SK-N-SH treated with all-trans-retinoic acid at 6 μM for 48 hours (cell line): ENCODE results near the gene CENPU.
A peak's percentile ranks its signal among the peaks of the same experiment; 100 is the strongest.

Experiments used
- ATAC-seq: fragments of 200-7000 bp; cut with Tn5 transposase; 3 replicates; pipeline ENCODE4 v1.9.1; 2020; ENCODE audit warnings: mild to moderate bottlenecking, moderate library complexity
- ARNTL ChIP-seq: fragments of 450-650 bp; formaldehyde crosslinking; IDR thresholded peaks from 2 replicates; pipeline ENCODE4 v1.5.0; 2020; ENCODE audit warnings: low read depth, mild to moderate bottlenecking, moderate library complexity, borderline replicate concordance
- BACH2 ChIP-seq: fragments of 250-450 bp; sonication (Bioruptor Pico); IDR thresholded peaks from 2 replicates; pipeline ENCODE4 v1.9.0; 2021; ENCODE audit warnings: mild to moderate bottlenecking, borderline replicate concordance
- CSDC2 ChIP-seq: fragments of 250-450 bp; sonication (Bioruptor Pico); IDR thresholded peaks from 2 replicates; pipeline ENCODE4 v1.5.0; 2020; ENCODE audit warnings: mild to moderate bottlenecking, moderate library complexity
- CSRNP3 ChIP-seq: fragments of 250-450 bp; sonication (Bioruptor Pico); IDR thresholded peaks from 2 replicates; pipeline ENCODE4 v1.5.1; 2021; ENCODE audit warnings: mild to moderate bottlenecking, moderate library complexity
- ESRRG ChIP-seq: fragments of 250-450 bp; sonication (Bioruptor Pico); IDR thresholded peaks from 2 replicates; pipeline ENCODE4 v1.6.1; 2021; ENCODE audit warnings: mild to moderate bottlenecking
- GLIS3 ChIP-seq: fragments of 250-450 bp; sonication (Bioruptor Pico); IDR thresholded peaks from 2 replicates; pipeline ENCODE4 v1.5.0; 2020; ENCODE audit warnings: mild to moderate bottlenecking, moderate library complexity
- ISL1 ChIP-seq: fragments of 250-450 bp; sonication (Bioruptor Pico); IDR thresholded peaks from 2 replicates; pipeline ENCODE4 v2.1.2; 2022; ENCODE audit warnings: mild to moderate bottlenecking, moderate library complexity
- OSR1 ChIP-seq: fragments of 250-450 bp; sonication (Bioruptor Pico); IDR thresholded peaks from 2 replicates; pipeline ENCODE4 v1.8.0; 2022; ENCODE audit warnings: moderate library complexity, mild to moderate bottlenecking, inconsistent platforms
- PATZ1 ChIP-seq: fragments of 250-450 bp; sonication (Bioruptor Pico); IDR thresholded peaks from 2 replicates; pipeline ENCODE4 v1.8.0; 2020; ENCODE audit warnings: mild to moderate bottlenecking, moderate library complexity, borderline replicate concordance
- PPARA ChIP-seq: fragments of 250-450 bp; sonication (Bioruptor Pico); IDR thresholded peaks from 2 replicates; pipeline ENCODE4 v1.5.0; 2020; ENCODE audit warnings: mild to moderate bottlenecking, borderline replicate concordance
- SNAI2 ChIP-seq: fragments of 250-450 bp; sonication (Bioruptor Pico); IDR thresholded peaks from 2 replicates; pipeline ENCODE4 v1.5.0; 2020; ENCODE audit warnings: mild to moderate bottlenecking, moderate library complexity
- TCF4 ChIP-seq: fragments of 250-450 bp; sonication (Bioruptor Pico); IDR thresholded peaks from 2 replicates; pipeline ENCODE4 v1.8.0; 2021; ENCODE audit warnings: mild to moderate bottlenecking, moderate library complexity, borderline replicate concordance
- TOX ChIP-seq: fragments of 250-450 bp; sonication (Bioruptor Pico); IDR thresholded peaks from 2 replicates; pipeline ENCODE4 v1.8.0; 2021; ENCODE audit warnings: mild to moderate bottlenecking, moderate library complexity, borderline replicate concordance
- TSHZ2 ChIP-seq: fragments of 250-450 bp; sonication (Bioruptor Pico); IDR thresholded peaks from 2 replicates; pipeline ENCODE4 v1.5.0; 2020; ENCODE audit warnings: mild to moderate bottlenecking, moderate library complexity
- ZC3H10 ChIP-seq: fragments of 250-450 bp; sonication (Bioruptor Pico); IDR thresholded peaks from 2 replicates; pipeline ENCODE4 v1.5.1; 2021; ENCODE audit warnings: mild to moderate bottlenecking, moderate library complexity
- ZFP3 ChIP-seq: fragments of 250-450 bp; sonication (Bioruptor Pico); IDR thresholded peaks from 2 replicates; pipeline ENCODE4 v1.5.0; 2020; ENCODE audit warnings: mild to moderate bottlenecking, moderate library complexity
- ZFP30 ChIP-seq: fragments of 450-650 bp; formaldehyde crosslinking; IDR thresholded peaks from 2 replicates; pipeline ENCODE4 v1.5.0; 2022; ENCODE audit warnings: mild to moderate bottlenecking, moderate library complexity
- ZNF565 ChIP-seq: fragments of 450-650 bp; formaldehyde crosslinking; conservative IDR thresholded peaks from 2 replicates; pipeline ENCODE4 v1.5.0; 2020; ENCODE audit warnings: low read depth, mild to moderate bottlenecking, moderate library complexity
- ZNF70 ChIP-seq: fragments of 450-650 bp; formaldehyde crosslinking; IDR thresholded peaks from 2 replicates; pipeline ENCODE4 v1.5.0; 2020; ENCODE audit warnings: mild to moderate bottlenecking, moderate library complexity
- ZNF8 ChIP-seq: fragments of 450-650 bp; formaldehyde crosslinking; IDR thresholded peaks from 2 replicates; pipeline ENCODE4 v1.5.0; 2020; ENCODE audit warnings: mild to moderate bottlenecking, moderate library complexity
- TF ChIP-seq, protein P1 (sequence below): fragments of 250-450 bp; sonication (Bioruptor Pico); IDR thresholded peaks from 2 replicates; pipeline ENCODE4 v1.5.1; 2020; ENCODE audit warnings: low read depth, mild to moderate bottlenecking, moderate library complexity

CENPU gene

GRCh38 chr4:184750926-184751584, 17.2 kb upstream of the CENPU start:
- no peak for ATAC-seq
- TF ChIP-seq ARNTL (CRISPR knock-in tag): no peak

GRCh38 chr4:184748251-184748652, 14.4 kb upstream of the CENPU start:
- ATAC-seq: no peak
- TF ChIP-seq SNAI2 (CRISPR knock-in tag): no peak
- no peak for TF ChIP-seq CSRNP3 (CRISPR knock-in tag)
- no peak for TF ChIP-seq ISL1 (CRISPR knock-in tag)
- no peak for TF ChIP-seq ZNF70 (CRISPR knock-in tag)
- TF ChIP-seq ARNTL (CRISPR knock-in tag): no peak
- TF ChIP-seq OSR1: no peak
- TF ChIP-seq, protein P1, sequence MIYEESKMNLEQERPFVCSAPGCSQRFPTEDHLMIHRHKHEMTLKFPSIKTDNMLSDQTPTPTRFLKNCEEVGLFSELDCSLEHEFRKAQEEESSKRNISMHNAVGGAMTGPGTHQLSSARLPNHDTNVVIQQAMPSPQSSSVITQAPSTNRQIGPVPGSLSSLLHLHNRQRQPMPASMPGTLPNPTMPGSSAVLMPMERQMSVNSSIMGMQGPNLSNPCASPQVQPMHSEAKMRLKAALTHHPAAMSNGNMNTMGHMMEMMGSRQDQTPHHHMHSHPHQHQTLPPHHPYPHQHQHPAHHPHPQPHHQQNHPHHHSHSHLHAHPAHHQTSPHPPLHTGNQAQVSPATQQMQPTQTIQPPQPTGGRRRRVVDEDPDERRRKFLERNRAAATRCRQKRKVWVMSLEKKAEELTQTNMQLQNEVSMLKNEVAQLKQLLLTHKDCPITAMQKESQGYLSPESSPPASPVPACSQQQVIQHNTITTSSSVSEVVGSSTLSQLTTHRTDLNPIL (CRISPR knock-in tag): no peak
- TF ChIP-seq ZNF565 (CRISPR knock-in tag): no peak
- no peak for TF ChIP-seq TOX (CRISPR knock-in tag)
- TF ChIP-seq ESRRG (CRISPR knock-in tag): no peak
- no peak for TF ChIP-seq ZNF8 (CRISPR knock-in tag)
- TF ChIP-seq TSHZ2 (CRISPR knock-in tag): no peak
- TF ChIP-seq GLIS3 (CRISPR knock-in tag): no peak
- no peak for TF ChIP-seq BACH2
- no peak for TF ChIP-seq CSDC2
- no peak for TF ChIP-seq ZFP30 (CRISPR knock-in tag)
- TF ChIP-seq PATZ1 (CRISPR knock-in tag): no peak
- TF ChIP-seq ZC3H10 (CRISPR knock-in tag): no peak
- no peak for TF ChIP-seq ZFP3 (CRISPR knock-in tag)
- TF ChIP-seq PPARA (CRISPR knock-in tag): no peak

- ATAC-seq: peak; percentile 4; the same call in 2 of the 3 replicates
- TF ChIP-seq ZFP3 (CRISPR knock-in tag) (no peak), GLIS3 (CRISPR knock-in tag) (no peak), ZNF565 (CRISPR knock-in tag) (no peak), OSR1 (no peak), ISL1 (CRISPR knock-in tag) (no peak), CSDC2 (no peak), SNAI2 (CRISPR knock-in tag) (no peak), TCF4 (CRISPR knock-in tag) (no peak), TSHZ2 (CRISPR knock-in tag) (no peak), CSRNP3 (CRISPR knock-in tag) (no peak)
- TF ChIP-seq, all 23 proteins: peak for 0
Measured at GRCh38 chr4:184747034-184747830, 13.3 kb upstream of the CENPU start.
